ENCODE data around the gene LTBP3.

Gene LTBP3

DNA sequence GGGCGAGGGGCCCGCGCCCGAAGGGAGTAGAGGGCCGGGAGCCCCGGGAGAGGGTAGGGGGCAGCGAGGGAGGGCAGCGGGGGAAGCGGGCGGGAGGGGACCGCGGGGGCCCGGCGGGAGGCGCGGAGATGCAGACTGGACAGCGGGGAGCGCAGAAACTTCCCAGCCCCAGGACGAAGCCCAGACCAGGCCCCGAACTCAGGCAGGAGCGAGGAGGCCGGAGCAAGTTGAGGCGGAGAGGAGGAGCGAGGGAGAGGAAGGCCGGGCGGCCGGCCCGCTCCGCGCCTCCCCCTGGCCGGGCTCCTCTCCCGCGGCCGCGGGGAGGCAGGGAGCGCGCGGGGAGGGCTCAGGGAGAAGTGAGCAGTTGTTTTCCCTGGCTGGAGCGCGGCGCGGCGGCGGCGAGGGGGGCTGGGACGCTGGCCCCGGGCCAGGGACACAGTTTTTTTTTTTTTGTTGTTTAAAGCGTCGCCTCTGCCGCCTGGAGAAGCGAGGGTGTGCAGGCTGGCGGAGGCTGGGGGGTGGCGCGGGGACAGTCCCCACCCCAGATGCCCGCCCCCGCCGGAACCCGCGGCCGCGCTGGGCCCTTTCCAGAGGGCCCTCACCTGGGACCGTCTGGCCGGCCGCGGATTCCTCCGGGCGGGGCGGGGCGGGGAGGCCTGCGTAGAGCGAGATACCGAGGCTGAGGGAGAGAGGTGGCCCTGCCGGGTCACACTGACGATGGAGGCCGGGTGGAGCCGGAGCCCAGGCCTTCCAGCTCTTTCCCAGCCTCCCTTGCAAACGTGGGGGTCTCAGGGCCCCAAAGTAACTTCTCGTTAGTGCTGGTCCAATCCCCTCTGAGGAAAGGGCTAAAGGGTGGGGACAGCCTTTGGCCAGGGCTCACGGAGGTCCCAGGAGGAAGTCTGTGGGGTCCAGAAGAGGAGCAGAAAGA lies at the start of gene LTBP3:
LTBP3 (minus strand) TSS at position 358 of the 928 bp plus-strand sequence. CDS start 400 bp downstream, outside the sequence.
- Histone ChIP-seq H3K9me3 (ENCODE audit: control insufficient read depth, insufficient read depth, low read depth, low read length) (no peaks in the 10 kb centered on the region), H3K4me3 (ENCODE audit: low read depth, low read length) (peak within 1 kb of the TSS; percentile 52), H3K4me1 (ENCODE audit: control insufficient read depth, insufficient read depth, low read length) (peaks cover 19% of the 10 kb centered on the region), H3K36me3 (ENCODE audit: control insufficient read depth in 2 of 2, insufficient read depth in 1 of 2, low read length in 2 of 2) (peaks cover 0 to 8% of the 10 kb centered on the region in 2 experiments; a peak in 1 of 3 replicates), H3K27ac (ENCODE audit: extremely low read depth, low read depth, low read length) (peak within 1 kb of the TSS; percentile 81)
- ChIA-PET CTCF (interaction anchor here (0.8 to 5.0 kb wide), 3 partner anchors 9 to 13 kb away, joined by 3 to 39 read pairs (median 5); partner anchors contain the start of genes FAM89B and ZNRD2), POLR2A (interaction anchor here (0.9 to 4.1 kb wide), 6 partner anchors 11 to 300 kb away, joined by 3 to 41 read pairs (median 5); partner anchors contain the start of genes EHBP1L1, FAM89B and ZNRD2)
- TF ChIP-seq ZNF426 (tag by site-specific recombination; IDR thresholded peaks at IDR 0.05) (no peak), ZNF791 (tag by site-specific recombination; IDR thresholded peaks at IDR 0.05) (no peak), ZNF132 (tag by site-specific recombination; IDR thresholded peaks at IDR 0.05; ENCODE audit: borderline replicate concordance) (no peak), ZNF658 (tag by site-specific recombination; IDR thresholded peaks at IDR 0.05) (no peak), ZBTB8A (tag by site-specific recombination; IDR thresholded peaks at IDR 0.05) (peak; percentile 52; the same call in 1 of the 2 replicates), ZBTB26 (tag by site-specific recombination; optimal IDR thresholded peaks at IDR 0.05) (peak; percentile 63), ELK4 (IDR thresholded peaks at IDR 0.05; ENCODE audit: borderline replicate concordance, low read depth, low read length) (no peak), ZNF747 (tag by site-specific recombination; IDR thresholded peaks at IDR 0.05) (no peak), ZNF514 (tag by site-specific recombination; IDR thresholded peaks at IDR 0.05) (no peak), ZNF433 (tag by site-specific recombination; IDR thresholded peaks at IDR 0.05; ENCODE audit: low read depth) (no peak), ZNF24 (tag by site-specific recombination; IDR thresholded peaks at IDR 0.05) (no peak), IKZF3 (tag by site-specific recombination; IDR thresholded peaks at IDR 0.05) (peak; percentile 76), HOXA7 (CRISPR knock-in tag; IDR thresholded peaks at IDR 0.05; ENCODE audit: borderline replicate concordance) (no peak), GLIS2 (tag by site-specific recombination; IDR thresholded peaks at IDR 0.05) (peak; percentile 40), GLIS1 (tag by site-specific recombination; IDR thresholded peaks at IDR 0.05) (peak; percentile 79), ZNF23 (tag by site-specific recombination; IDR thresholded peaks at IDR 0.05; ENCODE audit: borderline replicate concordance) (no peak), ZNF274 (IDR thresholded peaks at IDR 0.05; ENCODE audit: low read length) (no peak), ZNF274 (tag by site-specific recombination; IDR thresholded peaks at IDR 0.05; ENCODE audit: borderline replicate concordance) (no peak), PRDM4 (tag by site-specific recombination; IDR thresholded peaks at IDR 0.05) (0 out of 2 replicates have a peak, but pooled peaks have one; percentile 9), ZNF510 (tag by site-specific recombination; IDR thresholded peaks at IDR 0.05; ENCODE audit: insufficient replicate concordance) (no peak), ZFHX2 (tag by site-specific recombination; conservative IDR thresholded peaks at IDR 0.05) (peak; percentile 17; the same call in 1 of the 2 replicates), ZNF121 (tag by site-specific recombination; IDR thresholded peaks at IDR 0.05) (0 out of 2 replicates have a peak, but pooled peaks have one; percentile 9), ZNF76 (tag by site-specific recombination; IDR thresholded peaks at IDR 0.05; ENCODE audit: borderline replicate concordance, low read depth) (0 out of 2 replicates have a peak, but pooled peaks have one; percentile 8), HOXD13 (CRISPR knock-in tag; IDR thresholded peaks at IDR 0.05; ENCODE audit: borderline replicate concordance) (no peak), ZNF292 (tag by site-specific recombination; IDR thresholded peaks at IDR 0.05; ENCODE audit: borderline replicate concordance, low read depth) (no peak)
- TF ChIP-seq, protein P1, sequence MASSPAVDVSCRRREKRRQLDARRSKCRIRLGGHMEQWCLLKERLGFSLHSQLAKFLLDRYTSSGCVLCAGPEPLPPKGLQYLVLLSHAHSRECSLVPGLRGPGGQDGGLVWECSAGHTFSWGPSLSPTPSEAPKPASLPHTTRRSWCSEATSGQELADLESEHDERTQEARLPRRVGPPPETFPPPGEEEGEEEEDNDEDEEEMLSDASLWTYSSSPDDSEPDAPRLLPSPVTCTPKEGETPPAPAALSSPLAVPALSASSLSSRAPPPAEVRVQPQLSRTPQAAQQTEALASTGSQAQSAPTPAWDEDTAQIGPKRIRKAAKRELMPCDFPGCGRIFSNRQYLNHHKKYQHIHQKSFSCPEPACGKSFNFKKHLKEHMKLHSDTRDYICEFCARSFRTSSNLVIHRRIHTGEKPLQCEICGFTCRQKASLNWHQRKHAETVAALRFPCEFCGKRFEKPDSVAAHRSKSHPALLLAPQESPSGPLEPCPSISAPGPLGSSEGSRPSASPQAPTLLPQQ (tag by site-specific recombination; IDR thresholded peaks at IDR 0.05), result peak; percentile 38; the same call in 1 of the 2 replicates
- TF ChIP-seq, protein P2, sequence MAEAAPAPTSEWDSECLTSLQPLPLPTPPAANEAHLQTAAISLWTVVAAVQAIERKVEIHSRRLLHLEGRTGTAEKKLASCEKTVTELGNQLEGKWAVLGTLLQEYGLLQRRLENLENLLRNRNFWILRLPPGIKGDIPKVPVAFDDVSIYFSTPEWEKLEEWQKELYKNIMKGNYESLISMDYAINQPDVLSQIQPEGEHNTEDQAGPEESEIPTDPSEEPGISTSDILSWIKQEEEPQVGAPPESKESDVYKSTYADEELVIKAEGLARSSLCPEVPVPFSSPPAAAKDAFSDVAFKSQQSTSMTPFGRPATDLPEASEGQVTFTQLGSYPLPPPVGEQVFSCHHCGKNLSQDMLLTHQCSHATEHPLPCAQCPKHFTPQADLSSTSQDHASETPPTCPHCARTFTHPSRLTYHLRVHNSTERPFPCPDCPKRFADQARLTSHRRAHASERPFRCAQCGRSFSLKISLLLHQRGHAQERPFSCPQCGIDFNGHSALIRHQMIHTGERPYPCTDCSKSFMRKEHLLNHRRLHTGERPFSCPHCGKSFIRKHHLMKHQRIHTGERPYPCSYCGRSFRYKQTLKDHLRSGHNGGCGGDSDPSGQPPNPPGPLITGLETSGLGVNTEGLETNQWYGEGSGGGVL (tag by site-specific recombination; IDR thresholded peaks at IDR 0.05), result peak; percentile 85

All from HEK293 (cell line).